ENCODE measurements around the gene SRSF4. TPM values are rescaled to one million over a fixed set of nuclear protein-coding genes. Genes with fewer than 3 reads are reported as not detected.
A peak's percentile ranks its signal among the peaks of the same experiment; 100 is the strongest.
"Not testable (repeated sequence)": the region's sequence is repeated elsewhere in the genome, so short reads cannot be mapped to it uniquely, and the experiment has no call there.

SRSF4 gene
- polyA plus RNA-seq = 100 to 1,000 TPM in 1 of 3 donors, 10 to 100 TPM in 2; 49.5 to 110 (median 62.4) TPM

DNA sequence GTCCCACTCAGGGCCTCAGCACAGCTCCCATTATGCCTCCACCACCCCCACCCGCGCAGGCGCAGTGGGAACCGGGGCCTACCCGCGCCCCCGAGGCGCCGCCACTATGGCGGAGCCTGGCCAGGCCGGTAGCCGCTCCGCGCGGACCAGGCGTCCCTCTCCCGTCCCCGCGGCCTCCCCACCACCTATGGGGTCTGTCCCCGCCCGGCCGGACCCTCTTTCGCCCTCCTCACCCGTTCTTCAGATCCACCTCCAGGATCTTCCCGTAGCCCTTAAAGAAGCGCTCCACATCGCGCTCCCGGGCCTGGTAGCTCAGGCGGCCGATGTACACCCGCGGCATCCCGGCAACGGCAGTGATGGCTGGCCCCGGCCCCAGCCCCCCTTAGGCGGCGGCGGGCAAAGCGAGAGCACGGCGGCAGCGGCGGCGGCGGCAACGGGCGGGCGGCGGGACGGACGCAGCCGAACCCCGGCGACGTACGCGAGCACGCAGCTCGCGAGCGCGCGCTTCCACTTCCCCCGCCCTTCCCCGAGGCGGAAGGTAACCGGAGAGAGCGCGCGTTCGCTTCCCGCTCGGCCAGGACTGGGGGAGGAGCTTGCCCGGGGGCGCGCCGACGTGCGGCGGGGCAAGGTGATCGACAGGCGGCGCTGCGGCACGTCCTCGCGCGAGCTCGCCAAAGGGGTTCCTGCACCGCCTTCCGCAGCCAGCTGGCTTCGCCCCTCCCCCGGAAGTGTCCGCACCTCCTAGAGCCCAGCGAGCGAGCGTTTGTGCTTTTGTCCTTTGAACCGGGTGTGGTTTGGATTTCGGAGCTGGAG, at the start of gene SRSF4:
Gene SRSF4 (minus strand): TSS at position 488 of the 813 bp plus-strand sequence. CDS start 148 bp downstream, at position 340.
- peaks cover 0 to 2% (median 0%) of the 10 kb centered on the region in 6 donors for H3K9me3 Mint-ChIP-seq
- peaks cover 53 to 61% of the 10 kb centered on the region in 2 donors for H3K4me1 Mint-ChIP-seq
- peak within 1 kb of the TSS; percentile 94 to 97 (median 94) for H3K4me3 Mint-ChIP-seq
- peaks cover 0 to 7% (median 6%) of the 10 kb centered on the region in 3 donors for H3K36me3 Mint-ChIP-seq
- peak; percentile 99 to 100 (median 99) for DNase-seq
- H3K27me3 Mint-ChIP-seq (ENCODE audit: low read depth in 3 of 3) = peaks cover 2 to 9% (median 9%) of the 10 kb centered on the region in 3 donors
- peak within 1 kb of the TSS; percentile 94 to 98 (median 96) for H3K27ac Mint-ChIP-seq

DNA sequence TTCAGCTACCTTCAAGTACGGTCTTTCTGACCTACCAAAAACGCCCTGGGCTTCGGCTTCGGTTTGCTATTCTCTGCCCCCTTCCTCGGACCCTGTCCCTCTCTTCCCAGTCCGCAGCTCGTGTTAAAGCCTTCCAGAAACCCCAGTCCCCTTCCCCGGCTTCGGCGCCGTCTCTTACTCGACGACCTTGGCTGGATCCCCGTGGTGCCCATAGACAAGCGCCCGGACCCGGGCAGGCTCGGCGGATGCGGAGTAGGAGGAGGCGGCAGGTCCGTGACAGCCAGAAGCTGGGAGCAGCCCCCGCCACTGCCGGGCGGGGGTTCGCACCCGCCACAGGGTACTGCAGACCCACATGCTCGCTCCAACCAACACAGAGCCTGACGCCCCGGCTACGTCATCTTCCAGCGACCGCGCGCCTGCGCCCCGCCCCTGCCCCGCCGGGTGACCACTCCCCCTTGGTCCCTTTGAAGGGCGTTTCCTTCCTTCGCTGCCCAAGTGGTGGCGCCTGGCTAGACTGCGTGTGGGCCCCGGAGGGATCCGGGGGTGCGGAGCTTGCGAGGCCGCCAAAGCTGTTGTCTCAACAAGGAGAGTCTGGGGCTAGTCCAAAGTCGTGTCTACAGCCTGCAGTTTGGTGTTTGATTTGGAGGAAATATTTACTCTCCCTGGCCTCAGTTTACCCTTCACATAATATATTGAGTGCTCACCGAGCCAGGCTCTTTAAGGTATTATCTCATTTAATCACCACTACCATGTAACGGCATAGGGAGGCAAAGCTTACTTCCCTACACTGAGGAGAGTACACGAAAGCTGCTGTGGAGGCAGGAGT, 49.1 kb upstream of the SRSF4 start, which contains the start of gene MECR:
Gene MECR (minus strand): TSS at position 382 of the 826 bp plus-strand sequence. CDS start 28 bp downstream, at position 354.
- H3K4me3 Mint-ChIP-seq = peak within 1 kb of the TSS; percentile 93 to 99 (median 95)
- H3K27me3 Mint-ChIP-seq (ENCODE audit: low read depth in 3 of 3) = peaks cover 7 to 16% (median 11%) of the 10 kb centered on the region in 3 donors
- DNase-seq = peak; percentile 95
- peak within 1 kb of the TSS; percentile 93 to 99 (median 96) for H3K27ac Mint-ChIP-seq
- H3K4me1 Mint-ChIP-seq = peaks cover 21 to 27% of the 10 kb centered on the region in 2 donors
- no peaks in the 10 kb centered on the region for H3K36me3 Mint-ChIP-seq
- H3K9me3 Mint-ChIP-seq = peaks cover 0 to under 1% (median 0%) of the 10 kb centered on the region in 6 donors

GRCh38 chr1:29230204-29230552, 48.5 kb upstream of the SRSF4 start:
- Mint-ChIP-seq H3K4me1 (peaks cover 20 to 24% of the 10 kb centered on the region in 2 donors), H3K4me3 (peak overlapping the region; percentile 93 to 99 (median 95)), H3K27me3 (ENCODE audit: low read depth in 3 of 3) (peaks cover 4 to 15% (median 10%) of the 10 kb centered on the region in 3 donors), H3K27ac (peak overlapping the region; percentile 93 to 99 (median 96)), H3K36me3 (no peaks in the 10 kb centered on the region), H3K9me3 (no peaks in the 10 kb centered on the region)
- no peak for DNase-seq

- Mint-ChIP-seq H3K27ac (no peak overlapping the region), H3K4me3 (no peak overlapping the region), H3K27me3 (ENCODE audit: low read depth in 3 of 3) (peaks cover 8 to 11% (median 9%) of the 10 kb centered on the region in 3 donors), H3K9me3 (no peaks in the 10 kb centered on the region), H3K4me1 (peaks cover 20 to 24% of the 10 kb centered on the region in 2 donors), H3K36me3 (no peaks in the 10 kb centered on the region)
- DNase-seq = no peak
Observed at GRCh38 chr1:29227511-29227910, 45.8 kb upstream of the SRSF4 start.

DNA sequence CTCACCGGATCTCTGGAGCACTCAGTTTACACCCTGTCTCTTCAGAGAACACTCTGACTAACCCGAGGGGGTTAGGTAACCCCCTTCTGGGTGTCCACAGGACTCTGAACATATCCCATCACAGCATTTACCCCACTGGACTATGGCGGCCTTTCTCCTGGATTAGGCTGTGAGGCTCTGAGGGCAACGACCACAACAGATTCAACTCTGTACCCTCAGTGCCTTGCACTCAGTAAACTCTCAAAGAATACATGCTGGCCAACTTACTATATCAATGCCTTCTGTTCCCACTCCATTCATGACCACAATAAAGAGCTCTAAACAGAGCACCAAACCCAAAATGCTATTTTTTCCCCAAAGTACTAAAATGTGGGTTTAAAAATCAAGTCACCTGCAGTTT, 43.7 kb upstream of the SRSF4 start:
- H3K4me1 Mint-ChIP-seq = peaks cover 9% of the 10 kb centered on the region in 2 donors
- H3K9me3 Mint-ChIP-seq = no peaks in the 10 kb centered on the region
- H3K27me3 Mint-ChIP-seq (ENCODE audit: low read depth in 3 of 3) = peaks cover under 1 to 5% (median 4%) of the 10 kb centered on the region in 3 donors
- no peak overlapping the region for H3K27ac Mint-ChIP-seq
- no peak for DNase-seq
- peaks cover 0 to 4% (median 0%) of the 10 kb centered on the region in 3 donors for H3K36me3 Mint-ChIP-seq
- H3K4me3 Mint-ChIP-seq = no peak overlapping the region

GRCh38 chr1:29224356-29224837, 42.7 kb upstream of the SRSF4 start:
- no peak for DNase-seq
- Mint-ChIP-seq H3K4me3 (no peak overlapping the region), H3K4me1 (no peaks in the 10 kb centered on the region), H3K27ac (no peak overlapping the region), H3K36me3 (peaks cover 0 to 4% (median 2%) of the 10 kb centered on the region in 3 donors), H3K27me3 (ENCODE audit: low read depth in 3 of 3) (peaks cover 0 to 5% (median 2%) of the 10 kb centered on the region in 3 donors), H3K9me3 (no peaks in the 10 kb centered on the region)

- peaks cover 0 to 6% (median 4%) of the 10 kb centered on the region in 3 donors for H3K36me3 Mint-ChIP-seq
- no peak for DNase-seq
- no peaks in the 10 kb centered on the region for H3K9me3 Mint-ChIP-seq
- no peak overlapping the region for H3K27ac Mint-ChIP-seq
- H3K4me1 Mint-ChIP-seq = no peaks in the 10 kb centered on the region
- no peak overlapping the region for H3K4me3 Mint-ChIP-seq
- peaks cover 0 to 5% (median 2%) of the 10 kb centered on the region in 3 donors for H3K27me3 Mint-ChIP-seq (ENCODE audit: low read depth in 3 of 3)
Observed at GRCh38 chr1:29223521-29223920, 41.8 kb upstream of the SRSF4 start.

GRCh38 chr1:29222686-29223085, 41.0 kb upstream of the SRSF4 start:
- Mint-ChIP-seq H3K4me3 (no peak overlapping the region), H3K27ac (no peak overlapping the region), H3K4me1 (no peaks in the 10 kb centered on the region), H3K9me3 (no peaks in the 10 kb centered on the region), H3K36me3 (peaks cover 0 to 6% (median 4%) of the 10 kb centered on the region in 3 donors), H3K27me3 (ENCODE audit: low read depth in 3 of 3) (peaks cover 0 to 5% (median 0%) of the 10 kb centered on the region in 3 donors)
- no peak for DNase-seq

DNA sequence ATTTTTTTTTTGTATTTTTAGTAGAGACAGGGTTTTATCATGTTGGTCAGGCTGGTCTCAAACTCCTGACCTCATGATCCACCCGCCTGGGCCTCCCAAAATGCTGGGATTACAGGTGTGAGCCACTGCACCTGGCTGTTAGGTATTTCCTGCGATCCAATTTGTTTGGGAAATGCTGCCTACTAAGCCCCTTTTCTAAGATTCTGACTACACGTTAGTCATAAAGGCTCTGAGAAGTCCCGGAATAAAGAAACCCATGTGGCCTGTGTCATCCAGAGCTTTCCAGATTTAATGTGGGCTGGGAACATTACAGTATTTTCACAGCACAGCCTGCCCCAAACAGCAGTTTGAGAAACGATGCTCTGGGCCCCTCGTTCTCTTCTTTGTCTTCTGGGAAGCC, 40.6 kb upstream of the SRSF4 start:
- not testable (repeated sequence) for H3K9me3 Mint-ChIP-seq; H3K36me3 Mint-ChIP-seq; H3K27ac Mint-ChIP-seq; H3K27me3 Mint-ChIP-seq (ENCODE audit: low read depth in 3 of 3); DNase-seq; H3K4me3 Mint-ChIP-seq; H3K4me1 Mint-ChIP-seq

GRCh38 chr1:29221296-29221695, 39.6 kb upstream of the SRSF4 start:
- Mint-ChIP-seq H3K4me1 (no peaks in the 10 kb centered on the region), H3K4me3 (no peak overlapping the region), H3K27me3 (ENCODE audit: low read depth in 3 of 3) (peaks cover 0 to 5% (median 0%) of the 10 kb centered on the region in 3 donors), H3K36me3 (peaks cover 0 to 6% (median 5%) of the 10 kb centered on the region in 3 donors), H3K9me3 (no peaks in the 10 kb centered on the region), H3K27ac (peak overlapping the region in 1 of 6 donors; percentile 77)
- DNase-seq = no peak

DNA sequence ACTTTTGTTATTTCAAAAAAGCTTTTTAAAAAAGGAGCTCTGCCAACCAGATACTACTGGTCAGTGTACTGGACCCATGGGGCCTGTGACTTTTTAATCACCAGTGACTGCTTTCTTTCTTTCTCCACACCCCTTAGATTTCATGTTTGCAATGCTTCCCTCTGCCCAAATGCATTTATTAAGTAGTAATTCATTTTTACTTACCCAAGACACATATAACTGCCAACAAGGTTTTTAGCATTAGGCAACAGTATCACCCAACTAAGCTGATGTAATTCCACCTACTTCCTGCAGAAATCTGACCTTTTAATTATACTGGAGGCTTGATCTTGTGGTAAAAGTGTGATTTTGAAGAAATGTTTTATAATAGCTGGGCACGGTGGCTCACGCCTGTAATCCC, 36.5 kb upstream of the SRSF4 start:
- no peak for DNase-seq
- Mint-ChIP-seq H3K36me3 (peaks cover 14 to 17% (median 15%) of the 10 kb centered on the region in 3 donors), H3K4me3 (no peak overlapping the region)

GRCh38 chr1:29217633-29218032, 35.9 kb upstream of the SRSF4 start:
- no peak overlapping the region for H3K27ac Mint-ChIP-seq
- peaks cover 0 to 1% (median 0%) of the 10 kb centered on the region in 6 donors for H3K9me3 Mint-ChIP-seq
- no peaks in the 10 kb centered on the region for H3K27me3 Mint-ChIP-seq (ENCODE audit: low read depth in 3 of 3)
- DNase-seq = no peak
- peaks cover 18 to 21% (median 19%) of the 10 kb centered on the region in 3 donors for H3K36me3 Mint-ChIP-seq
- H3K4me1 Mint-ChIP-seq = no peaks in the 10 kb centered on the region
- H3K4me3 Mint-ChIP-seq = no peak overlapping the region

More for the DNA sequence above, 36.5 kb upstream of the SRSF4 start:
- Mint-ChIP-seq H3K9me3 (peaks cover 0 to 1% (median 0%) of the 10 kb centered on the region in 6 donors), H3K27me3 (ENCODE audit: low read depth in 3 of 3) (no peaks in the 10 kb centered on the region), H3K4me1 (no peaks in the 10 kb centered on the region), H3K27ac (no peak overlapping the region)

DNA sequence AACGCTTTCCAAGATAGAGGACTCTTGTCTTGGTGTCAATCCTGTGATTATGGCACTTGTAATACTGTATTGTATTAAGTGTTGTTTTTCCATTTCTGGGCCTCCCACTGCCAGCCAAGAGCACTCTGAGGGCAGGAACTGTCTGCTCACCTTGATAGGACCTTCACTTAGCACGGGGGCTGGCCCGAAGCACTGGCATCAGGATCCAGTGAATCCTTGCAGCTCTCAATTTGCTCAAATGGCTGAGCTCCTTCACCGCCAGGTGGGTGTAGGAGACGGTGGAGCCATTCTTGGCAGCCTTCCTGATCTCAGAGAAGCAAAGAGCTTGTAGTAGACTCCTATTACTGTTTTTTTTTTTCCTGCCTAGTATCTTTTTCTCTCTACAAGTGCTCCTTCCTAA, 31.4 kb upstream of the SRSF4 start:
- no peak overlapping the region for H3K4me3 Mint-ChIP-seq
- H3K4me1 Mint-ChIP-seq = no peaks in the 10 kb centered on the region
- peaks cover 16 to 31% (median 24%) of the 10 kb centered on the region in 3 donors for H3K36me3 Mint-ChIP-seq
- H3K9me3 Mint-ChIP-seq = peaks cover 0 to 1% (median 0%) of the 10 kb centered on the region in 6 donors
- no peaks in the 10 kb centered on the region for H3K27me3 Mint-ChIP-seq (ENCODE audit: low read depth in 3 of 3)
- H3K27ac Mint-ChIP-seq = no peak overlapping the region
- DNase-seq = no peak
